Activated CD4-positive, alpha-beta memory T cell treated with anti-CD3 and anti-CD28 coated beads, Interleukin-2, amount 10 ng/mL, durations not matched to agents 7 days and 5 days (primary cell): ENCODE measurements around the gene ITPR1. TPM values are rescaled to one million over a fixed set of nuclear protein-coding genes. Genes with fewer than 3 reads are reported as not detected.
A peak's percentile ranks its signal among the peaks of the same experiment; 100 is the strongest.

Source experiments
- CTCF ChIA-PET: fragments of 350-600 bp; sonication (Branson Sonifier 250); formaldehyde crosslinking; loops from one replicate; lab custom pipeline; 2021; ENCODE audit warnings: antibody characterized with exemption, inconsistent platforms; lab: Charles Lee
- POLR2A ChIA-PET: fragments of 350-600 bp; sonication (Branson Sonifier 250); formaldehyde crosslinking; loops from one replicate; lab custom pipeline; 2021; ENCODE audit warnings: antibody characterized with exemption; lab: Charles Lee
- DNase-seq: peaks from one replicate; pipeline ENCODE4 v3.0.0-alpha.2; 2020
- H3K27ac Mint-ChIP-seq: one replicate; pipeline ENCODE4 v1.8.0; 2021; ENCODE audit warnings: mild to moderate bottlenecking, mixed read lengths
- H3K27me3 Mint-ChIP-seq: one replicate; pipeline ENCODE4 v1.8.0; 2021; ENCODE audit warnings: mixed read lengths
- H3K36me3 Mint-ChIP-seq: one replicate; pipeline ENCODE4 v1.8.0; 2021; ENCODE audit warnings: low read depth, mixed read lengths
- H3K4me1 Mint-ChIP-seq: one replicate; pipeline ENCODE4 v1.8.0; 2021; ENCODE audit warnings: mixed read lengths
- H3K4me3 Mint-ChIP-seq: one replicate; pipeline ENCODE4 v1.8.0; 2021; ENCODE audit warnings: mild to moderate bottlenecking, mixed read lengths
- H3K9me3 Mint-ChIP-seq: one replicate; pipeline ENCODE4 v1.8.0; 2021; ENCODE audit warnings: mixed read lengths
- total RNA-seq, 2 experiments: library from RNA; stranded (reverse); gene quantifications; one replicate each; pipeline ENCODE4 v1.2.3, GENCODE V29; 2021

ITPR1 gene
- total RNA-seq, 2 experiments from 2014 or later: 59.6 to 64.3 TPM

DNA sequence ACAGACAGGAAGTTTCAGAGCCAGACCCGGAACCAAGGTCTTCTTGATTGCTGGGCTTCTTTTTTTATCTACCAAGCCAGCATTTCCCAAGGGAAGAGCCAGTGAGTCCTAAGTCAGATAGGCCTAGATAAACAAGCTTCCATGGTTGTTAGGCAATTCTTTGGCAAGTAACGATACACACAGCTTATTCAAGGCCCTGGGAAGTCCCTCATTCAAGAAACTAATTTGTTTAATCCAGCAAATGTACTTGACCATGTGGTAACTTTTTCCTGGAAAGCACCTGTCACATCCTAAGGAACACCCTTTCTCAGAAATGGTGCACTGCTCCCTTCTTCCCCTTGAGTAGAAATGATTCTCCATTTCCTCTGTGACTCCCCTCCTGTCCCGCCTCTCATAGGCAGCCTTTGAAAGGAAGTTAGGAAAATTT, 209.9 kb downstream of the ITPR1 start:
- POLR2A ChIA-PET: no interaction called here
- peak overlapping the region; percentile 47 for H3K27ac Mint-ChIP-seq
- CTCF ChIA-PET: interaction anchor here (1.9 kb wide), 1 partner anchor 8 kb away, joined by 7 read pairs; no protein-coding TSS in a partner anchor
- peaks cover 4% of the 10 kb centered on the region for H3K9me3 Mint-ChIP-seq
- H3K27me3 Mint-ChIP-seq: no peaks in the 10 kb centered on the region
- H3K4me3 Mint-ChIP-seq: no peak overlapping the region
- H3K36me3 Mint-ChIP-seq: peaks cover 75% of the 10 kb centered on the region
- H3K4me1 Mint-ChIP-seq: peaks cover 33% of the 10 kb centered on the region
- DNase-seq: no peak

DNA sequence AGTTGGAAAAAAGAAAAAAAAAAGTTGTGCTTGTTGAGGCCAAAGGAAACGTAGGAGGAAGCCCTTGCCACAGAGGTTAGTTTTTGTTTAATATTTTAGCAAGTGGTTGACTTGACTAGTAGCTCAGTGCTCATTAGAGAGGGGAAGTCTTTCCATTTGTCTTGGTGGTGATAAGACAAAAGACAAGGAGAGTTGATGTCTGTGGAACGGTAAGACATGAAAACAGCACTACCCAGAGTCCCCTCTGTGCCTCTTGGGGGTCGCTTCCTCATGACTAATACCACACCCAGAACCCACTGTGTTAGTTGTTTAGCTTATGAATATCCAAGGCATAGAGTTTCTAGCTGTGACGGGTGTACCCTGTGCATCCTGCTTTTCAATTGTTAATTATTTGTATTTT, 211.4 kb downstream of the ITPR1 start:
- H3K27me3 Mint-ChIP-seq: no peaks in the 10 kb centered on the region
- POLR2A ChIA-PET: interaction anchor here (0.7 kb wide), 1 partner anchor 272 kb away, joined by 5 read pairs; no protein-coding TSS in a partner anchor
- H3K9me3 Mint-ChIP-seq: peaks cover 4% of the 10 kb centered on the region
- peak overlapping the region; percentile 22 for H3K27ac Mint-ChIP-seq
- CTCF ChIA-PET: interaction anchor here (1.2 to 1.9 kb wide), 2 partner anchors 8 to 280 kb away, joined by 3 to 4 read pairs; no protein-coding TSS in a partner anchor
- DNase-seq: no peak
- no peak overlapping the region for H3K4me3 Mint-ChIP-seq
- peaks cover 41% of the 10 kb centered on the region for H3K4me1 Mint-ChIP-seq
- H3K36me3 Mint-ChIP-seq: peaks cover 80% of the 10 kb centered on the region

DNA sequence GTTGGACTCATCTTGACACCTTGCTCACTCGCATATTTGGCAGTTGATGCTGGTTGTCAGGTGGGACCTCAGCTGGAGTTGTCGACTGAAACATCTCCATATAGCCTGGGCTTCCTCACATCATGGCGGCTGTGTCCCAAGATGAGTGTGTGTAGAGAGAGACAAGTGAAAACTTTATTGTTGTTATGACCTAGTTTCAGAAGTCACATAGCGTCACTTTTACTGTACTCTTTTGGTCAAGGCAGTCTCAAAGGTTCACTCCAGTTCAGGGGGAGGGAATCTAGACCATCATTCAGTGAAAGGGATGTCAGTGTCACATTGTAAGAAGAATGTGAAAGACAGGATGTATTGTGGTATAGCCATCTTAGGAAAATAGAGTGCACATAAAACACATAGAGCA, 214.2 kb downstream of the ITPR1 start:
- no peaks in the 10 kb centered on the region for H3K27me3 Mint-ChIP-seq
- CTCF ChIA-PET: interaction anchor here (0.6 kb wide), 1 partner anchor 74 kb away, joined by 3 read pairs; no protein-coding TSS in a partner anchor
- POLR2A ChIA-PET: interaction anchor here (1.6 kb wide), 1 partner anchor 277 kb away, joined by 3 read pairs; no protein-coding TSS in a partner anchor
- peaks cover 69% of the 10 kb centered on the region for H3K36me3 Mint-ChIP-seq
- peaks cover 47% of the 10 kb centered on the region for H3K4me1 Mint-ChIP-seq
- H3K9me3 Mint-ChIP-seq: peaks cover 4% of the 10 kb centered on the region
- no peak overlapping the region for H3K27ac Mint-ChIP-seq
- DNase-seq: no peak
- no peak overlapping the region for H3K4me3 Mint-ChIP-seq

DNA sequence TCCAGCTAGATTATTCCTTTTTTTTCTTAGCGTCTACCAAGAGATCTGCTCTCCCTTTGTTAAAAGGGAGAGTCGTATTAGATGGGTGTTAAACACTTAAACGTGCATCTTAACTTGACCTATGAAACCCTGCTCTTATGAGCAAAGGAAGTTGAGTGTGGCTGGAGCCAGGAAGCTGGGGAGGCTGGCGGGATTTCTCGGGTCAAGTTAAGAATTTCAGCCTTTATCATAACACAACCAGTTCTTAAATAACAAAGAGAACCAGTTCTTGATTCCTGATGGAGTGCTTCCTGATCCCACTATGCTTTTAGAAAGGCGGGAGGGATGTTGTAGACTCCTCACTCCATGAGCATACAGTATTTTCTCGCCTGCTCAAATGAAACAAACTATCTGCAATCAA, 215.1 kb downstream of the ITPR1 start:
- ChIA-PET CTCF (no interaction called here), POLR2A (interaction anchor here (1.6 kb wide), 1 partner anchor 276 kb away, joined by 3 read pairs; no protein-coding TSS in a partner anchor)
- Mint-ChIP-seq H3K27me3 (no peaks in the 10 kb centered on the region), H3K9me3 (peaks cover 4% of the 10 kb centered on the region), H3K4me1 (peaks cover 38% of the 10 kb centered on the region), H3K27ac (no peak overlapping the region), H3K36me3 (peaks cover 63% of the 10 kb centered on the region), H3K4me3 (no peak overlapping the region)
- DNase-seq: no peak

DNA sequence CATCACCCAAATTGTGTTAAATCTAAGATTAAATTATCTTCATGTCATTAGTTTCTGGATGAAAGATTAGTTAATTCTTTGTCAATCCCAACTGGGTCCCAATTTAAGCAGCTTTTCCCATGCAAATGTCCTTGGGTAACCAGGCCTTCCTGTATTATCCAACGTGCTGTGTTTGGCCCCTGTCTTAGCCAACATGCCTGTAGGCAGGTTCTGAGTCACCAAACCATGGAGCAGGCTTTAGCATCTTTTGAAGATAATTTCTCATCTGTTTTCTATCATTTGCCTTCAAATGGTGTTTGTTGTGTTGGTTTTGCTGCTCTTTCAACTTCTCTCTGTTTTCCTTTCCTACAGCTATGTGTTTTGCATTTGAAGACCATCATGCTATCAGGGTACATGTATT, 216.2 kb downstream of the ITPR1 start:
- Mint-ChIP-seq H3K36me3 (peaks cover 61% of the 10 kb centered on the region), H3K4me1 (peaks cover 29% of the 10 kb centered on the region), H3K27me3 (no peaks in the 10 kb centered on the region), H3K4me3 (no peak overlapping the region), H3K9me3 (peaks cover 4% of the 10 kb centered on the region), H3K27ac (no peak overlapping the region)
- CTCF ChIA-PET: interaction anchor here (0.7 to 4.0 kb wide), 5 partner anchors 13 to 358 kb away, joined by 3 to 123 read pairs (median 10); no protein-coding TSS in a partner anchor
- DNase-seq: no peak
- POLR2A ChIA-PET: interaction anchor here (3.1 kb wide), 1 partner anchor 270 kb away, joined by 30 read pairs; the partner anchor contains the start of gene BHLHE40

DNA sequence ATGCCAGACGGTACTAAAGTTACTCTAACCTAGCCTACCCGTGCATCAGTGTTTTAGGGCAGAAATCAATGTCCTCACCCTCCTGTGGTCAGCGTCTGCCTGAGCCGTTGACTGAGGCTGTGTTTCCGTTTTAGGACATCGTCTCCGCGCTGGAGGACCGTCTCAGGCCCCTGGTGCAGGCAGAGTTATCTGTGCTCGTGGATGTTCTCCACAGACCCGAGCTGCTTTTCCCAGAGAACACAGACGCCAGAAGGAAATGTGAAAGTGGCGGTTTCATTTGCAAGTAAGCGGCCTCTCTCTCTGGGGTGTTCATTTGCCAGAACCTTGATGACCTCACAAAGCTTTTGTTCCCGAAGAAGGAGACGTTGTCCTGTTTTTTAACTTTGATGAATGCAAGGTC, 217.0 kb downstream of the ITPR1 start:
- Mint-ChIP-seq H3K36me3 (peaks cover 60% of the 10 kb centered on the region), H3K9me3 (peaks cover 4% of the 10 kb centered on the region), H3K27ac (no peak overlapping the region), H3K4me1 (peaks cover 22% of the 10 kb centered on the region), H3K27me3 (no peaks in the 10 kb centered on the region), H3K4me3 (no peak overlapping the region)
- ChIA-PET POLR2A (interaction anchor here (3.1 kb wide), 1 partner anchor 269 kb away, joined by 30 read pairs; the partner anchor contains the start of gene BHLHE40), CTCF (interaction anchor here (0.6 to 4.0 kb wide), 12 partner anchors 9 to 552 kb away, joined by 3 to 123 read pairs (median 22); partner anchors contain the start of gene BHLHE40)
- DNase-seq: no peak

DNA sequence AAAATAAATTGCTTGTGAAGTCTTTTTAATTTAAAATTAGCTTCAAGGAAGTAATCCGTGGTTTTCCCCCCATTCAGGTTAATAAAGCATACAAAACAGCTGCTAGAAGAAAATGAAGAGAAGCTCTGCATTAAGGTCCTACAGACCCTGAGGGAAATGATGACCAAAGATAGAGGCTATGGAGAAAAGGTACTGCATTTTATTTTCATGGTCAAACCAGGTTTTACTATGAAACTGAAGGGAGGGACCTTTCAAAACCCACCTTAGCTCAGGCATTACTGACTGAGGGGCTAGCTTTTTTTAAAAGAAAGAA, 218.5 kb downstream of the ITPR1 start:
- Mint-ChIP-seq H3K36me3 (peaks cover 48% of the 10 kb centered on the region), H3K4me1 (peaks cover 22% of the 10 kb centered on the region), H3K9me3 (peaks cover 4% of the 10 kb centered on the region), H3K4me3 (no peak overlapping the region), H3K27me3 (no peaks in the 10 kb centered on the region), H3K27ac (no peak overlapping the region)
- CTCF ChIA-PET: interaction anchor here (0.6 to 4.0 kb wide), 94 partner anchors 9 to 874 kb away, joined by 3 to 123 read pairs (median 4); partner anchors contain the start of genes ARL8B, BHLHE40 and ITPR1
- DNase-seq: no peak
- POLR2A ChIA-PET: interaction anchor here (0.9 to 3.1 kb wide), 13 partner anchors 10 to 346 kb away, joined by 3 to 30 read pairs (median 5); partner anchors contain the start of gene BHLHE40

DNA sequence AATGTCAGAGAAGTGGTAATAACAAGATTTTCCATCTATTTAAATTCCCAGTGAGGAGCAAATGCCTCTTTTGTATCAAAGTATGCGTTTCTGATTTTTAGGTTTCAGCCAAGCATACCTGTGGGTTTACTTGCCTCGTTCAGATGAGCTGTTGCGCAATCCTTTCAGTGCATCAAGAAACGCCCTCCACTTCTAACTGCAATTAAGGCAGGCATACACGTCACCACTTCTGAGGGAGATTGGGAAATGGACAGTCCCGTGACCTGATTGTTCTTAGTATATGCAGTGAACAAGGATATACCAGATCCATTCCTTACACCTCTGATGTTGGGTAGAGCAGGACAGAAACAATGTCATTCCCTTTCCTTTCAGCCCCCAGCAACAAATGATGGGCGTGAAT, 219.0 kb downstream of the ITPR1 start:
- no peak overlapping the region for H3K27ac Mint-ChIP-seq
- peaks cover 22% of the 10 kb centered on the region for H3K4me1 Mint-ChIP-seq
- peaks cover 2% of the 10 kb centered on the region for H3K9me3 Mint-ChIP-seq
- CTCF ChIA-PET: interaction anchor here (0.6 to 4.0 kb wide), 89 partner anchors 8 to 586 kb away, joined by 3 to 123 read pairs (median 4); partner anchors contain the start of genes ARL8B, BHLHE40 and ITPR1
- POLR2A ChIA-PET: interaction anchor here (0.9 to 3.1 kb wide), 12 partner anchors 9 to 346 kb away, joined by 3 to 30 read pairs (median 6); partner anchors contain the start of gene BHLHE40
- DNase-seq: no peak
- H3K36me3 Mint-ChIP-seq: peaks cover 43% of the 10 kb centered on the region
- no peaks in the 10 kb centered on the region for H3K27me3 Mint-ChIP-seq
- H3K4me3 Mint-ChIP-seq: no peak overlapping the region

DNA sequence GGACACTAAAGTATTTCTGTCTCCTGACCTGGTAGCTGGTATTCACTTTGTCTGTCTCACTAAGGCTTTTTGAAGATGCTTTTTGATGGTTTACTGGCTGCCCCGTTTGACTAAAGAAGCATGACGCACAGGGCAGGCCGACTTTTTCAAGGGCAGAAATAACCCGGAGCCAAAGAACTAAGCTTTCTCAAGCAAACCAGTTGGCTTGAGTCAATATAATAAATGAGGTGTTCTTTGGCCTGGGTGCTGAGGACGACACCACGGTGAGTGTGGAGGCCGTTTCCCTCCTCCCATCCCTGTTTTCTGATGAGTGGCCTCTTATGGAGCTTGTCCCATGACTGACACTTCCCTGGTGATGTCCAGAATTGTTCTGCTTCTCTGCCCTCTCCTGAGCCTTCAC, 220.9 kb downstream of the ITPR1 start:
- Mint-ChIP-seq H3K9me3 (no peaks in the 10 kb centered on the region), H3K36me3 (peaks cover 30% of the 10 kb centered on the region), H3K4me1 (peaks cover 9% of the 10 kb centered on the region), H3K27me3 (no peaks in the 10 kb centered on the region), H3K4me3 (no peak overlapping the region), H3K27ac (no peak overlapping the region)
- no peak for DNase-seq
- POLR2A ChIA-PET: interaction anchor here (0.8 to 1.8 kb wide), 5 partner anchors 26 to 270 kb away, joined by 3 to 7 read pairs (median 3); partner anchors contain the start of gene BHLHE40
- CTCF ChIA-PET: interaction anchor here (1.0 to 4.0 kb wide), 5 partner anchors 93 to 344 kb away, joined by 3 to 47 read pairs (median 7); no protein-coding TSS in a partner anchor

DNA sequence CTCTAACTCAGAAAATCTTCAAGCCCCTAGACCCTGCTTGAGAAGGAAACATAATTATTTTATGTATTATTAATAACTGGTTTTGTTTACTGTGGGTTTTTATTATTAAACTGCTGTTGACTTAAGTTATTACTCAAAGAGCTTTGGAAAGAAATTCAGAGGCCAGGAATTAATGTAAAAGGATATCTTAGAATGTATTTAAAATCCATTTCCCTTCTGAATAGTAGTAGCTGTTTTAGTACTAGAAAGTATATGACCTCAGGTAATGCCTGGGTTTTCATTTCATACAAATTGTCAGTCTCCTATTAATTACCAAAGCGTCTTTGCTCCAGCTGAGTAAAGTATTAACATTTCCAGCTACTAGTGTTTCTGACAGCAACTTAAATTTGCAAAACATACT, 223.1 kb downstream of the ITPR1 start:
- no peak for DNase-seq
- Mint-ChIP-seq H3K27ac (no peak overlapping the region), H3K27me3 (no peaks in the 10 kb centered on the region), H3K9me3 (no peaks in the 10 kb centered on the region), H3K36me3 (peaks cover 23% of the 10 kb centered on the region), H3K4me3 (no peak overlapping the region), H3K4me1 (peaks cover 14% of the 10 kb centered on the region)
- ChIA-PET CTCF (interaction anchor here (0.7 to 1.7 kb wide), 7 partner anchors 260 to 343 kb away, joined by 3 to 7 read pairs (median 3); partner anchors contain the start of gene BHLHE40), POLR2A (interaction anchor here (1.0 to 1.8 kb wide), 4 partner anchors 23 to 341 kb away, joined by 3 to 4 read pairs (median 3); no protein-coding TSS in a partner anchor)

DNA sequence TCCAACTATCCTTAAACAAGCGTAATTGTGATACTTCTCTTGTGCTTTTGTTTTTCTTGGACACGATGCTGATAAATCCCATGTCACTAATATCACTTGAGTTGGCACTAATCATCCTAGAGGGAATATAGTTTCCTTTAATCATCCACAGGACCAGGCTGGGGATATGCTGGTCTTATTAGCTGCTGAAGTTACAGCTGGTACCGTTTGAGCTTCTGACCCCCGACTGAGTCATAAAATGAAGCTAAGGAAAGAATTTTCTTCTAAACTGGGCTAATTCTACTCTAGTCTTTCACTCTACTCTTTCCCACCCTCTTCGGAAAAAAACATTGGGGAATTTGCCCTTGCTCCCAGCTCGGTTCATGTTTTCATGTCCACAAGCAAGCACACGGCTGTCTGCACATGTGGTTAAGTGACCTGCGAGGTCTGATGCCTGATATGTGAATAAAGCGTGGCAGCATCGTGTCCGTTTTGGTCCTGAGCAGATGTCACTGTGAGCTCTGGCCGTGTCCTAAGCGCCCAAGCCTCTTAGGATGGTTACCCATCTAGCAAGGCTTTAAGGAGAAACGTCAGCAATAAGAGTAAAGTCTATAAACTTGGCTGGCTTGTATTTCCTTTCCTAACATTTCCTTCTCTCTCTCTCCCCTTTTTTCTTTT, 223.7 kb downstream of the ITPR1 start:
- Mint-ChIP-seq H3K4me3 (no peak overlapping the region), H3K27me3 (no peaks in the 10 kb centered on the region), H3K9me3 (no peaks in the 10 kb centered on the region), H3K36me3 (peaks cover 19% of the 10 kb centered on the region), H3K4me1 (peaks cover 16% of the 10 kb centered on the region), H3K27ac (no peak overlapping the region)
- ChIA-PET CTCF (interaction anchor here (0.8 to 1.7 kb wide), 7 partner anchors 12 to 311 kb away, joined by 3 to 7 read pairs (median 3); partner anchors contain the start of gene BHLHE40), POLR2A (interaction anchor here (1.0 to 1.8 kb wide), 4 partner anchors 23 to 341 kb away, joined by 3 to 4 read pairs (median 3); no protein-coding TSS in a partner anchor)
- no peak for DNase-seq

DNA sequence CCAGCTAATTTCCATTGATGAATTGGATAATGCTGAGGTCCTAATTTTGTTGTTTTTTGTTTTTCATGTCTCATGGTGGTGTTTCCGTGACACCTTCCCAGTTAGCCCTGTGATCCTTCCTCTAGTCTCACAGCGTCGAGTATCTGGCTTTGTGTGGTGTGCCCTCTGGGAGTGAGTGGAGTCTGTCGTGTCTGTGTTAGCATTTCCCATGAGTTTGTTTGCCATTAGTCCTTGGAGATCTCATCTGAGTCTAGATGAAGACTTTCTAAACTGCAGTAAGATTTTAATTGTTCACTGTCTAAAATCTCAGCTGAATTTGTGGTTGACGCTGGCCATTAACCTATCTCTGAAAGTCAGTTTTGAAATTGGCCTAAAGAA, 224.2 kb downstream of the ITPR1 start:
- ChIA-PET POLR2A (interaction anchor here (1.0 to 1.8 kb wide), 3 partner anchors 260 to 340 kb away, joined by 3 to 4 read pairs (median 3); no protein-coding TSS in a partner anchor), CTCF (interaction anchor here (0.9 to 1.7 kb wide), 4 partner anchors 12 to 309 kb away, joined by 3 to 7 read pairs (median 3); partner anchors contain the start of gene BHLHE40)
- H3K4me1 Mint-ChIP-seq: peaks cover 20% of the 10 kb centered on the region
- no peaks in the 10 kb centered on the region for H3K9me3 Mint-ChIP-seq
- peaks cover 16% of the 10 kb centered on the region for H3K36me3 Mint-ChIP-seq
- no peak overlapping the region for H3K4me3 Mint-ChIP-seq
- H3K27me3 Mint-ChIP-seq: no peaks in the 10 kb centered on the region
- no peak for DNase-seq
- no peak overlapping the region for H3K27ac Mint-ChIP-seq
